Putamen (tissue), 1 donor: Measurements from ENCODE around the gene ABHD6.
"Not testable (repeated sequence)": the region's sequence is repeated elsewhere in the genome, so short reads cannot be mapped to it uniquely, and the experiment has no call there.

Experiments used
- DNase-seq: peaks from one replicate; pipeline ENCODE4 v3.0.0-alpha.2; 2016; ENCODE audit warnings: low spot score

Gene ABHD6

GRCh38 chr3:58281069-58281468, 43.5 kb downstream of the ABHD6 start:
- DNase-seq: no peak

DNA sequence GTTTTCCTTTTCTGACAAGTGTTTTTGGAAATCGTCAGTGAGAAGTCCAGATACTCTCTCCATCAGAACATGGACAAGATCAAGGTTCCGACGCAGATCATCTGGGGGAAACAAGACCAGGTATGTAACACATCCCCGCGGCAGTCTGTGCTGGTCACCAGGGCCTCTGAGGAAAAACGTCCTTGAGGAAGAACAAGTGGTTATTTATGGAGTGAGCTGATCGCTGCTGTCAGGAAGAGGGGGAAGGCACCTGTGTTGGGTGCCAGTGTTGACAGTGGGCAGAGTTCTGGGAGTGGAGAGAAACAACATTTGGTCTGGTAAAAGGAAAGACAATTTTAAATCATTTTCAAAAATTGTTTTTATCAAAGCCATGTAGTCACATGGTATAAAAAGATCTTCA, 47.7 kb downstream of the ABHD6 start:
- DNase-seq: no peak

- peak; percentile 84 for DNase-seq
These were observed 49.8 kb downstream of the ABHD6 start for GRCh38 chr3:58287354-58287753.

DNA sequence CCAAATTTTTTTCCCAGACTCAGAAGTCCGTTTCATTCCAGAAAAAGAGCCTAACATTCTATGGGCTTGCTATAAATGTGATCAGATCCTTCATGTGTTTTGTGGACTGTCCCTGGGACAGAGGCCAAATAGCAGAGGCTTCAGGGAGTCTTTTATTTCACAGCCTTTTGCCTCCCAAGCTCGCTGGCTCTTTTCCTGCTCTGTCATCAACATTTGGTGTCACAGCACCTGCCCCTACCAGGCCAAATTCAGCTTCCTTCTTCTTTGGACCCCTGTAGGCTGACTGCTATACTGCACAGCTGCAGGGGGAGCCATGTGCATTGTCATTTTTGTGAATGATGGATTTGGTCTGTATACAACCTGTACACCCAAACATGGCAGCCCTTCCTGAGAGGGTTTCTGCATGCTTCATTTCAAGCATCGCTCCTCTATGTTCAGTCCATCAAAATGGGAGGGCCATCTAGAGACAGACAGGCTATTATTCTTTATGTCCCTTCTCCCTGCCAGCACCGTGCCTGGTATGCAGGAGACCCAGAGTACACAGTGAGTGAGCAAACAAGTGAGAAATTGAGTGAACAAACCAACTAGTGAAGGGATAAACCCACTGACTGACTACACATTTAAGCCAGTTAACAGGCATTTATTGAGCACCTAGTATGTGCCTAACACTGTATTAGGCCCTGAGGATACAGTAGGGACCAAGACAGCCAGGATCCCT, 50.6 kb downstream of the ABHD6 start:
- no peak for DNase-seq

GRCh38 chr3:58288964-58289613, 51.5 kb downstream of the ABHD6 start:
- DNase-seq: not testable (repeated sequence)

DNA sequence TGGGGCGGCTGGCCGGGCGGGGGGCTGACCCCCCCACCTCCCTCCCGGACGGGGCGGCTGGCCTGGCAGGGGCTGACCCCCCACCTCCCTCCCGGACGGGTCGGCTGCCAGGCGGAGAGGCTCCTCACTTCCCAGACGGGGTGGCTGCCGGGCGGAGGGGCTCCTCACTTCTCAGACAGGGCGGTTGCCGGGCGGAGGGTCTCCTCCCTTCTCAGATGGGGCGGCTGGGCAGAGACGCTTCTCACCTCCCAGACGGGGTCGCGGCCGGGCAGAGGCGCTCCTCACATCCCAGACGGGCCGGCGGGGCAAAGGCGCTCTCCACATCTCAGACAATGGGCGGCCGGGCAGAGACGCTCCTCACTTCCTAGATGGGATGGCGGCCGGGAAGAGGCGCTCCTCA, 52.9 kb downstream of the ABHD6 start:
- DNase-seq: not testable (repeated sequence)

GRCh38 chr3:58291671-58292338, 54.2 kb downstream of the ABHD6 start:
- DNase-seq: no peak

GRCh38 chr3:58292866-58293265, 55.3 kb downstream of the ABHD6 start:
- DNase-seq: no peak

- DNase-seq: peak; percentile 68
These were observed 55.9 kb downstream of the ABHD6 start for GRCh38 chr3:58293516-58293915.

- DNase-seq: peak; percentile 94
These were observed 58.7 kb downstream of the ABHD6 start for GRCh38 chr3:58296269-58296668.

GRCh38 chr3:58296843-58297242, 59.3 kb downstream of the ABHD6 start:
- no peak for DNase-seq

DNA sequence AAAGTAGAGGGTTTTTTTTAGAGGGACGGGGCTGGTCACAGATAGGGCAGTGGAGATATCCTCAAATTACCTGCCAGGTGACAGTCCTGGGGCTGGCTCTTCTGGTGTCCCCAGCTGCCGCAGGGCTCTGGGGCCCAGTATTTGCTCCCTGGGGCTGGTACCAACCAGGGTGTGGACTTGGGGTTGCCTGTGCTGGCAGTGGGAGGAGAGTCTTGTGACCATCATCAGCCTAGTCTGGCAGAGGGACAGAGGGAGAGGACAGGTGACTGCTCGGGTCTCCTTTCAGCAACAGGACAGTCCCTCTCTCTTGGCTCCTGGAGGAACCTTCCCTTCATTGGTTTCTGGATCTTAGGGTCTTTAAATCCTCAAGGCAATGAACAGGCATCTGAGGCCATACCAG, 60.6 kb downstream of the ABHD6 start:
- no peak for DNase-seq

DNA sequence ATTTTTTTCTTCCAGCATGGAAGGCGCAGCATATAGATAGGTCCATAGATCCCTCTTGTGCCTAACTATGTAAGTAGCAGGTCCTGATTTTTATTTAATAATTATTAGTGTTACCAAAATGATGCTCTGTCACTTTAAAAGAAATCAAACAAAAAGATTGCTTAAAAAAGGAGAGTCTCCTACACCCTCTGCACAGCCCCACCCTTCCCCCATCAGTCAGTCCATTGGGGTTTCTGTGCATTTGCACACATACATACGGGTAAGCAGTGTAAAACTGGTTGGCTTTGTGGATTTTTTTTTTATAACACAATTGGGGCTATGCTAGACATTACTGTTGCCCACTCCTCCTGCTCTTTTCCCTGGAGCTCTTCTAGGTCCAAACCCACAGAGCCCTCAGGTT, 61.5 kb downstream of the ABHD6 start:
- no peak for DNase-seq

GRCh38 chr3:58299839-58300516, 62.4 kb downstream of the ABHD6 start:
- DNase-seq: no peak

DNA sequence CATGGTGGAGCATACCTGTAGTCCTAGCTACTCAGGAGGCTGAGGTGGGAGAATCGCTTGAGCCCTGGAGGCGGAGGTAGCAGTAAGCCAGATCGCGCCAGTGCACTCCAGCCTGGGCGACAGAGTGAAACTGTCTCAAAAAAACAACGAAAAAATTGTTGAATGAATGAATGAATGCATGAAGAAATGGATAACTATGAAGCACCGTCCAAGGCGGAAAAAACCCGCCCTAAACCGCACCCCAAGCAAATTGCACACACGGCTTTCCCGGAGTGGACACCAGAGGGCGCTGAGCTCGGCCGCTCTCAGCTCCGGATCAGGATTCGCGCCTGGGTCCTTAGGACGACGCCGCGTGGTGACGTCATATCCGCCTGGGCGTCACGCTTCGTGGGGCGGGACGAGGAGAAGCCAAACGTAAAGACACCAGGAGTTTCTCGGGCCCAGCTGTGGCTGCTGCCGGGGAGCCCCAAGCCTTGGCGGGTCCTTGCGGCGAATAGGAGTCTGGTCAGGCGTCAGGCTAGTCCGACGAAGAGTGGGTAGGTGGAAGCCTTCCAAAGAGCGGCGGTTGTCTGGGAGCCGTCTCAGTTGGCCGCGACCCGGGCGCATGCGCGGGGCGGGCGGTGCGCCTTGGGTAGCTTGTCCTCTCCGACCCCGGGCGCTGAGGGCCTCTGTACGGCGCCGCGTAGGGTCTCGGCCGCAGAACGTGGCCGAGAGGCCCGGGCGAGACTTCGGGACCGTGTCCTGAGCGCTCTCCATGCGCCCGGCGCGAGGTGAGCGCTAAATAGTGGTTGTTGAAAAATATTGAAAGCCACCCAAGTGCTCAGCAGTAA, 68.5 kb downstream of the ABHD6 start, which contains the start of the genes HTD2 and RPP14:
HTD2 (plus strand) TSS at position 639 of the 830 bp plus-strand sequence. CDS start 11,094 bp downstream, outside the sequence.
RPP14 (plus strand) TSS at position 364 of the 830 bp plus-strand sequence. CDS start 4,085 bp downstream, outside the sequence.
- DNase-seq: peak; percentile 97

DNA sequence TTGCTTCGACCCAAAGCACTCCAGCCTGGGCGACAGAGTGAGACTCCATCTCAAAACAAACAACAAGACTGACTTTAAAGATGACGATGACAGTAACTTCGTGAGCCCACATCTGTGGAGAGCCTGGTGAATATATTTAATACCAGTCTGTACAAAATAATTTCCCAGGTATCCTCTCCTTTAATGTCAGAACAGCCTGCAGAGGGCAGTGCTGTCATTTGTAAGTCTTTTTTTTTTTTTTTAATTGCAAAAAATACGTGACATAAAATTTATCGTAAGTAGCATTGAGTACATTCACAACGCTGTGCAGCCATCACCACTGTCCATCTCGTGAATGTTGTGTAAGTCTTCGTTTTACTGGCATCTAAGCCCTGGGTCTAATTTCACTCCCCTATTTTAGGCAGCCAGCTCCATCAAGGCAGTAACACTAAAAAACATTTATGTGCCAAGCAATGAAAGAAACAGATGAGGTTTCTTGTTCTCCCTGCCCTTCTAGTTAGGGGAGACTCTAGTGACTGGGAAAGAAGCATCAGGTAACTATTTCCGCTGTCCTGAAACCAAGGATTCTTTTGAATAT, 70.1 kb downstream of the ABHD6 start:
- no peak for DNase-seq

- DNase-seq: no peak
These were observed 71.1 kb downstream of the ABHD6 start for GRCh38 chr3:58308728-58309127.

DNA sequence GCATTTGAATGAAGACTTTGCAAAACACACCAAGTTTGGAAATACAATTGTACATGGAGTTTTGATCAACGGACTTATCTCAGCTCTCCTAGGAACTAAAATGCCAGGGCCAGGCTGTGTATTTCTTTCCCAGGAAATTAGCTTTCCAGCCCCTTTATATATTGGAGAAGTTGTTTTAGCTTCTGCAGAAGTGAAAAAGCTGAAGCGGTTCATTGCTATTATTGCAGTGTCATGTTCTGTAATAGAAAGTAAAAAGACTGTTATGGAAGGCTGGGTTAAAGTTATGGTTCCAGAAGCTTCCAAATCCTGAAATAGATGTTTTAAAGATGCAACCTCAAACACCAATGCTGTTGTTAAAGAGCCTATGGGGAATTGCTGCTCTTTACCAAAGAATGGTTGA, 80.2 kb downstream of the ABHD6 start:
- DNase-seq: no peak

- no peak for DNase-seq
These were observed 84.2 kb downstream of the ABHD6 start for GRCh38 chr3:58321791-58322190.

GRCh38 chr3:58322793-58323192, 85.2 kb downstream of the ABHD6 start:
- no peak for DNase-seq
